Kidney (tissue), 14 donors: ENCODE data around the gene CASP9. TPM values are rescaled to one million over a fixed set of nuclear protein-coding genes. Genes with fewer than 3 reads are reported as not detected.
A peak's percentile ranks its signal among the peaks of the same experiment; 100 is the strongest.

ENCODE experiments used
- DNase-seq, 5 donors: peaks; one replicate each; pipeline ENCODE4 v3.0.0-alpha.2; 2013 to 2020
- FAIRE-seq: peaks from 2 replicates; lab custom pipeline; 2012; peaks lifted over from hg19 to GRCh38; lab: Jason Lieb, UNC
- H3K27ac ChIP-seq, 2 donors: one replicate each; pipeline ENCODE4 v1.7.0; 2013; ENCODE audit warnings: low read depth in 2 of 2, low read length in 2 of 2, inconsistent platforms in 1 of 2
- H3K27me3 ChIP-seq: one replicate; pipeline ENCODE4 v1.7.1; 2013; ENCODE audit warnings: low read length, inconsistent platforms; ENCODE audit not compliant: control insufficient read depth, insufficient read depth
- H3K36me3 ChIP-seq, 3 donors: one replicate each; pipeline versions ENCODE4 v1.7.0 to v1.7.1; 2013; ENCODE audit warnings: low read length in 3 of 3, control low read depth in 1 of 3, inconsistent platforms in 1 of 3; ENCODE audit not compliant: insufficient read depth in 3 of 3, control insufficient read depth in 2 of 3
- H3K4me1 ChIP-seq, 3 donors: one replicate each; pipeline versions ENCODE4 v1.7.0 to v1.7.1; 2013; ENCODE audit warnings: low read length in 3 of 3, inconsistent platforms in 1 of 3, low read depth in 1 of 3; ENCODE audit not compliant: control insufficient read depth in 2 of 3, insufficient read depth in 2 of 3
- H3K4me3 ChIP-seq, 3 donors: one replicate each; pipeline versions ENCODE4 v1.7.0 to v1.8.1; 2013; ENCODE audit warnings: low read length in 3 of 3, control low read depth in 1 of 3, inconsistent platforms in 1 of 3
- H3K9ac ChIP-seq, 3 donors: one replicate each; pipeline versions ENCODE4 v1.7.0 to v1.7.1; 2013; ENCODE audit warnings: low read length in 3 of 3, control low read depth in 1 of 3, inconsistent platforms in 1 of 3
- H3K9me3 ChIP-seq, 3 donors: one replicate each; pipeline versions ENCODE4 v1.7.0 to v1.7.1; 2013; ENCODE audit warnings: low read length in 3 of 3, control low read depth in 1 of 3, inconsistent platforms in 1 of 3; ENCODE audit not compliant: control insufficient read depth in 2 of 3, insufficient read depth in 1 of 3
- intact Hi-C: fragments of 100-400 bp; cut with DNase I; formaldehyde crosslinking; loops from one replicate; pipeline ENCODE4 v1.11.1; 2022
- polyA plus RNA-seq: library from polyadenylated mRNA; stranded (reverse); fragments of 350-450 nt; fragmentation: Illumina TruSeq; extraction: RNeasy Lipid Tissue Mini Kit (QIAGEN cat#74804); gene quantifications from one replicate; pipeline ENCODE4 v1.2.3, GENCODE V29; 2014; ENCODE audit warnings: low read depth, low replicate concordance; ENCODE audit not compliant: insufficient read depth
- total RNA-seq: library from RNA; stranded (reverse); fragmentation: NEBNext Ultra II Directional; extraction: Animal tissue kit (Norgen Biotek cat#: 25700); gene quantifications from one replicate; pipeline ENCODE4 v1.2.1, GENCODE V29; 2021
- TF ChIP-seq, protein P1 (sequence below): IDR thresholded peaks from 3 replicates; pipeline ENCODE4 v1.5.1; 2012; ENCODE audit warnings: mild to moderate bottlenecking, moderate library complexity, borderline replicate concordance; ENCODE audit not compliant: insufficient read depth; ENCODE audit errors: extremely low read depth
- donor health status: control.
- donor health status: control.
- donor health status: control.
- donor health status: control.
- donor health status: control.
- donor health status: DM: yes; HTN: yes; CAD: no.
- donor health status: Normal renal cell carcinoma (clear cell type).

CASP9 gene
- total and polyA plus RNA-seq, 2 donors from 2014 or later, result 18.2 to 20.1 TPM

- TF ChIP-seq, protein P1, sequence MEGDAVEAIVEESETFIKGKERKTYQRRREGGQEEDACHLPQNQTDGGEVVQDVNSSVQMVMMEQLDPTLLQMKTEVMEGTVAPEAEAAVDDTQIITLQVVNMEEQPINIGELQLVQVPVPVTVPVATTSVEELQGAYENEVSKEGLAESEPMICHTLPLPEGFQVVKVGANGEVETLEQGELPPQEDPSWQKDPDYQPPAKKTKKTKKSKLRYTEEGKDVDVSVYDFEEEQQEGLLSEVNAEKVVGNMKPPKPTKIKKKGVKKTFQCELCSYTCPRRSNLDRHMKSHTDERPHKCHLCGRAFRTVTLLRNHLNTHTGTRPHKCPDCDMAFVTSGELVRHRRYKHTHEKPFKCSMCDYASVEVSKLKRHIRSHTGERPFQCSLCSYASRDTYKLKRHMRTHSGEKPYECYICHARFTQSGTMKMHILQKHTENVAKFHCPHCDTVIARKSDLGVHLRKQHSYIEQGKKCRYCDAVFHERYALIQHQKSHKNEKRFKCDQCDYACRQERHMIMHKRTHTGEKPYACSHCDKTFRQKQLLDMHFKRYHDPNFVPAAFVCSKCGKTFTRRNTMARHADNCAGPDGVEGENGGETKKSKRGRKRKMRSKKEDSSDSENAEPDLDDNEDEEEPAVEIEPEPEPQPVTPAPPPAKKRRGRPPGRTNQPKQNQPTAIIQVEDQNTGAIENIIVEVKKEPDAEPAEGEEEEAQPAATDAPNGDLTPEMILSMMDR, result no peak
- H3K9ac ChIP-seq, result no peak overlapping the region
- intact Hi-C loops, result no loop called here
- H3K36me3 ChIP-seq, result no peaks in the 10 kb centered on the region
- H3K27me3 ChIP-seq, result no peaks in the 10 kb centered on the region
- no peaks in the 10 kb centered on the region for H3K4me1 ChIP-seq
- H3K9me3 ChIP-seq, result no peaks in the 10 kb centered on the region
- H3K27ac ChIP-seq, result no peak overlapping the region
- DNase-seq, result peak in 1 of 5 donors; percentile 38
- no peak for FAIRE-seq
- H3K4me3 ChIP-seq, result no peak overlapping the region
Measured at GRCh38 chr1:15477646-15478212, 46.3 kb downstream of the CASP9 start.

GRCh38 chr1:15476927-15477326 is 47.1 kb downstream of the CASP9 start:
- DNase-seq (peak in 1 of 5 donors; percentile 40), FAIRE-seq (no peak)
- H3K4me3 ChIP-seq, result no peak overlapping the region
- no peaks in the 10 kb centered on the region for H3K9me3 ChIP-seq
- H3K27me3 ChIP-seq, result no peaks in the 10 kb centered on the region
- intact Hi-C loops, result no loop called here
- H3K27ac ChIP-seq, result no peak overlapping the region
- H3K4me1 ChIP-seq, result no peaks in the 10 kb centered on the region
- no peaks in the 10 kb centered on the region for H3K36me3 ChIP-seq
- no peak overlapping the region for H3K9ac ChIP-seq
- TF ChIP-seq, protein P1, result no peak

DNA sequence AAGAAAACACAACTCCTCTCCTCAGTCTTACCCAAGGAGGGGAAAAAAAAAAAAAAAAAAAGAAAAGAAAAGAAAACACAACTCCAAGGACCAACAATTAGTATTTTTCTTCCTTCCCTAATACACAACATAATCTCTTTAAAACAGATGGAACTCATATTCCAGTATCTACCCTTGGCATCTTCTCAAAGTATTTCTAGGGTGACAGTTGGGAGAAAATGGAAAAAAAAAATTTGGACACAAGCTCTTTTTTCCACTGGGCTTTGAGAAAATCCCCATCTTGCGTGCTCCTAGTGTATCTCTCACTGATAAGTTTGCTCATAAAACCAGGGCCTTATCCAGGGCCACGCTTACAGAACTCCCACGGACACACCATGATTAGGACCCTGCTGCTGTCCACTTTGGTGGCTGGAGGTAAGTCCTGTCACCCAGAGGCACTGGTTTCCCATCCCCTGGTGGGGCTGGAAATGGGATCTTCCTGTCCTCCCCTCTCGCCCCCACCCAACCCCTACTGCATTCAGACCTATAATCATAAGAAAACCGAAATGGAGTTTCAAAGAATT is 48.2 kb downstream of the CASP9 start, which contains the start of gene CELA2B:
CELA2B (plus strand) TSS at position 353 of the 563 bp plus-strand sequence; CDS start at position 375, 22 bp downstream.
- no peak within 1 kb of the TSS for H3K27ac ChIP-seq
- no peak for FAIRE-seq
- peak in 1 of 5 donors; percentile 38 for DNase-seq

More for the DNA sequence above, 48.2 kb downstream of the CASP9 start, which contains the start of gene CELA2B:
- Histone ChIP-seq H3K4me1 (no peaks in the 10 kb centered on the region), H3K36me3 (no peaks in the 10 kb centered on the region), H3K27me3 (no peaks in the 10 kb centered on the region), H3K9me3 (no peaks in the 10 kb centered on the region), H3K9ac (no peak within 1 kb of the TSS), H3K4me3 (no peak within 1 kb of the TSS)
- TF ChIP-seq, protein P1, result no peak
- intact Hi-C loops, result no loop called here
